Medulla oblongata (tissue), 1 donor: ENCODE data around the gene TRAK1.

ENCODE experiments used
- DNase-seq: peaks from one replicate; pipeline ENCODE4 v3.0.0-alpha.2; 2015; ENCODE audit errors: extremely low spot score

Gene TRAK1

GRCh38 chr3:42068303-42069088, 22.7 kb upstream of the TRAK1 start:
- DNase-seq, result no peak

- no peak for DNase-seq
Measured at GRCh38 chr3:42070089-42070488, 21.1 kb upstream of the TRAK1 start.

DNA sequence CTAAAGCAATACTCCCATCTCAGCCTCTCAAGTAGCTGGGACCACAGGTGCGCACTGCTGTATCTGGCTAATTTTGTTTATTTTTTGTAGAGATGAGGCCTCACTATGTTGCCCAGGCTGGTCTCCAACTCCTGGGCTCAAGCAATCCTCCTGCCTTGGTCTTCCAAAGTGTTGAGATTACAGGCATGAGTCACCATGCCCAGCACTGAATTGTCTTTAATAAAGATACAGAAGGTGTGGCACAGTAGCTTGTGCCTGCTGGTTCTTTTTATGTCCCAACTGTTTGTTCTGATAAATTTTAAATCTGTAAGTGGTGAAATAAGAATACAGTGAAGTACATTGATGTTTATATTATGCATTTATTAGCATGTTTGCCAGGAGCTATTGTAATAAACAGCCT, 20.6 kb upstream of the TRAK1 start:
- DNase-seq, result no peak

DNA sequence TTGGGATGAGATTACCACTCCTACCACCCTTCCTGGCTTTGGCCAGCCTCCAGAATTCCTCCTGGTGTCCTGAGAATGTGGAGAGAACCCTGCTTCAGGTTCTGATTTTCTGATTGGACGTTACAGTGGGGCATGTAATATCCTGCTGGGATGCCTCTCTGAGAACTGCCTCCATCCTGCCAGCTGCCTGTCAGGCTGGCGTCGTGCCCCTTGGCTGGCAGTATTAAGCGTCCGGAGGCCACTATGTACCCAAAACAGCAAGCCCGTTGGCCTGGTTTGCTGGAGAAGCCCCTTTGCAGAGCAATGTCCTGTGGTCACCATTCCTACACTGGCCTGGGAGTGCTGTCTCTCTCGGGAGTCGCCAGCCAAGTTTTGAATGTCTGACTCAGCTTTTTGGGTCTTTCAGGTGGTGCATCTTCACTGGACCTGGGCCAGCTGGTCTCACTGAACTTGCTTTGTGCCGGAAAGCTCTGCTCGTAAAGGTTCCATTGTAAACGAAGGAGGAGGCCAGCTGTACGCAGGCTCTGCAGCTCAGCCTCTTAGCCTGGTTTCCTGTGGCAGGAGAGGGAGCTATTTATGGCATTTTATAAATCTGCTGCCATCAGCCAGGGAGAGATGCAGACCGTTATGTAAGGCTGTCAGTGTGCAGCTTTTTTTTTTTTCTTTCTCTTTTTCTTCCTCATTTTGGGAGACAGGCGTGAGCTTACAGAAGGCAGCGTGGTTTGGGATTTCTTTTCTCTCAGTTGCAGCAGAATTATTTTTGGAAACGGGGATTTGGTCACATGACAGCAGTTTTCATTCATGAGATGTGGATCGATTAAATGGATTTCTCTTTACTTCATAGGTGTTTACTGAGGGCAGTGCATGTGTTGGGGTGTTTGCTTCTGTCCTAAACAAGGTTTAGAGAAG, 19.0 kb upstream of the TRAK1 start:
- peak; percentile 89 for DNase-seq

DNA sequence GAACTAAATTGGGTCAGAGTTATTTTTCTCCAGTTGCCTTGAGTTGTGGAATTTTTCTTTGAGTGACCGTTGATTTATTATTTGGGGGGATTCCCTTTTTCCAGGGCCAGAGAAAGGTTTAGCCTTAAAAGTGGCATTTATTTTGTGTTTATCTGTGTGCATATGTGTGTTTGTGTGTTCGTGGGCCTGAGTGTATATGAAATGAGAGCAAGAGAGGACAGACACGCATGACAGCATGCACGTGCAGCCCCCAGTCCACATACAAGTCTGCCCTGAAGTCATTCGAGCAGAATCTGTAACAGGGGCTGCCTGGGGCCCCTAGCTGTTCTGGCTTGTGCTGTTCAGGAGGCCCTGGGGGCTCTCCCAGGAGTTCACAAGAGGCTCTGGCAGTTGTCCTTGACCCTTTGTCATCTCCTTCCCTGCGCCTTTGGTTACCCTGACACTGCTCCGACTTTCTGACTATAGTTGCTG, 18.3 kb upstream of the TRAK1 start:
- DNase-seq, result no peak

DNA sequence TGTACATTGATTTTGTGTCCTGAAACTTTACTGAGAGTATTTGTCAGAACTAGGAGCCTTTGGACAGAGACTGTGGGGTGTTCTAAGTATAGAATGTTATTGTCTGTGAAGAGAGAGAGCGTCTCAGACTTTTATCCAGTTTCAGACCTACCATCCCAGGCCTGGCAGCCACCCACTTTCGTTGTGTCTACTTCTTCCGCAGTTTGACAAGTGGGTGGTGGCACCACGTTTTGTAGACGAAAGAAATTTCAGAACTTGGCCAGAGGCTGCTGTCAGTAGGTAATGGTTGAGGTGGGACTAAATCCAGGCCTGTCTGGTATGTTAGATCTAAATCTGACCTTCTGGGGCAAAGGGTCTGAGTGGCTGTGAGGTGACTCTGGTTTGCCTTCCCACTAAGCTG, 13.4 kb upstream of the TRAK1 start:
- DNase-seq, result no peak

GRCh38 chr3:42078677-42079076, 12.5 kb upstream of the TRAK1 start:
- DNase-seq, result no peak

- no peak for DNase-seq
Measured at GRCh38 chr3:42079701-42080452, 11.3 kb upstream of the TRAK1 start.

- DNase-seq, result peak; percentile 93
Measured at GRCh38 chr3:42080453-42080872, 10.7 kb upstream of the TRAK1 start.

GRCh38 chr3:42081838-42082473, 9.2 kb upstream of the TRAK1 start:
- no peak for DNase-seq

DNA sequence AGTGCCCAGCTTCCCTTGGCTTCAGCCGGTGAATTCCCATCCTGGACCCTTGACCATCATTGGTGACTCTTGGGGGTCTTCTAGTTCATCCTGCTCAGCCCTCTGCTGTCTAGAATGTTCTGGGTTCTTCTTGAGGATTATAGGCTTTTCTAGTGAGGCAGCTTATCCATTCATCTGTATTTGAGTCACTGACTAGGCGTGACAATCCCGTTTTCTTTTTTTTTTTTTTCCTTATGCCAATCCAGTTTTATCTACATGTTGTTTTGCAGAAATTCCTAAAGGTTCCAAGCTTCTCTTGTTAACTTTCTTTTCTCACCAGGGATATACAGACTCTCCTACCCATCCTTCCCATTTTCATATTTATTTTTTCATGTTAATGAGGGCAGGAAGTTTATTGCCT, 6.6 kb upstream of the TRAK1 start:
- DNase-seq, result no peak

DNA sequence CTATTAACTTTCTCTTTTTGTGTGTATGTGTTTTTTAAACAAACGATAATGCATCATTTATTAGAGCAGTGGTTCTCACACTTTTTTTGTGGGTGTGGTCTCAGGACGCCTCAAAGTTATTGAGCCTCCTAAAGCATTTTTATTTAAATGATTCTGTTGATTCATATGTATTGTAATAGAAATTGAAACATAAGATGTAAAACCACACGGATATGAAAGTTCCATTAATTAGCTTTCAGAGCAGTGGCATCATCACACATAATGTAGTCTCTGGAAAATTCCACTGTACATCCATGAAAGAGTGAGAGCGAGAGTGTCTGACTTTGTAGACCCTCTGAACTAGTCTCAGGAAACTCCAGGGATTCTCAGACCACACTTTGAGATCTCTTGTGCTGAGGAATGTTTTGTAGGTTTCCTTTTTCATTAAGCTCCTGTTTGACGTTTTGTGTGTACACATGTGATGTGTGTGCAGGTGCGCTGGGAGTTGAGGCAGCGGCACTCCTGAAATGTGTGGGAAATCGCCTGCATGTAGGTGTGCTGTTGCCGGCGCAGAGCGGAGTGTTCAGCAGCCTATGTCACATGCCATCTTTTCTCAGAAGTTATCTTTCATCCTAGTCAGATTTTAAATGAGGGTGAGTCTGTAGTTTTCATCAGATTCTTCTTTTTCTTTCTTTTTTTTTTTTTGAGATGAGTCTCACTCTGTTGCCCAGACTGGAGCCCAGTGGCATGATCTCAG, 5.3 kb upstream of the TRAK1 start:
- DNase-seq, result no peak

- DNase-seq, result no peak
Measured at GRCh38 chr3:42088803-42089530, 2.2 kb upstream of the TRAK1 start.

GRCh38 chr3:42092006-42092405, 849 bp downstream of the TRAK1 start:
- DNase-seq, result no peak

DNA sequence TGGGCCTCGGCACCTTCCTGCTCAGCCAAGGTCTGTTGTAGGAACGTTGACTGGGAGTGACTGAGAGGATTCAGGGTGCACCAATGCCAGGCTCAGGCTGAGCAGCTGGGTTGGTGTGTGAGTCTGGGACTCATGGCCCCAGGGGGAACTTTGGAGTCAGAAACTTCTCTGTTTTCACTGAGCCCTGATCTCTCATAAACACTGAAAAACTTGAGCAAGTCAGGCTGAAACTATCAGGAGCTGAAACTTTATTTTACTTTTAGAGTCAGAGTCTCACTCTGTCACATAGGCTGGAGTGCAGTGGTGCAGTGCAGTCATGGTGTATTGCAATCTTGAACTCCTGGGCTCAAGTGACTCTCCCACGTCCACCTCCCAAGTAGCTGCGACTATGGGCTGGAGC, 3.0 kb downstream of the TRAK1 start:
- DNase-seq, result no peak

DNA sequence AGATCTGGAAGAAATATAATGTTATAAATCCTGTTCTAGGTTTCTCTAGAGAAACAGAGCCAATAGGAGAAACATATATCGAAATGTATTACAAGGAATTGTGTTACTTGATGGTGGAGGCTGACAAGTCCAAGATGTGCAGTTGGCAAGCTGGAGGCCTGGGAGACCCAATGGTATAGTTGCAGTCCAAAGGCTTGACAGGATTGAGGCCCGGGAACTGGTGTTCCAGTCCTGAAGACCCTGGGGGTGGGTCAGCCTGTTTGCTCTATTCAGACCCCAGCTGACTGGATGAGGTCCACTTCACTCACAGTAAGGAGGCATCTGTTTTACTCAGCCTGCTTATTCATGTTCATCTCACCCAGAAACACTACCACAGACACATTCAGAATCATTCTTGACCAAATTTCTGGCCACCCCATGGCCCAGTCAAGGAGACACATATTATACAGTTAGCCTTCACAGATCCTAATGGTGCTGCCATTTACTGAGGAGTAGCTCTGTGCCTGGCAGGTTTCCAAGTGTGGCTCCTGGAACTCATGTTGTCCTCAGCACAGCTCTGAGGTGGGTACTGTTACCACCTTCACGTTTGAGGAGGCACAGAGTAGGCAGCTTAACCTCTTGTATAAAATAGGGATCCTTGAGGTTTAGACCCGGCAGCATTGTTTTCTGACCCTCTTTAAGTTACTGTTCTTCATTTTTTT, 3.7 kb downstream of the TRAK1 start:
- no peak for DNase-seq

DNA sequence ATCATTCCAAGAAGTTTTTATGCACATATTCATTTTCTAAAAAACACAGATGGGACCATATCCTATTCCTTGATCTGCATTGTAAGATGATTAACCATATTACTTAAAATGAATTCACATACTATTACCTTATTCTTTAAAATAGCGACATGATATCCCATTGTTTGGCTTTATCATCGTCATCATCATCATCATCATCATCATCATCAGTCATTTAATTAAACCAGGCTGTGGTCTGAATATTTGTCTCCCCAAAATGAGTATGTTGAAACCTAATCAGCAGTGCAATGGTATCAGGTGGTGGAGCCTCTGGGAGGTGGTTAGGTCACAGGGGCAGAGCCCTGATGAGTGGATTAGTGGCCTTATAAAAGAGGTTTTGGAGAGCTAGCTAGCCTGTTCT, 4.4 kb downstream of the TRAK1 start:
- DNase-seq, result no peak

DNA sequence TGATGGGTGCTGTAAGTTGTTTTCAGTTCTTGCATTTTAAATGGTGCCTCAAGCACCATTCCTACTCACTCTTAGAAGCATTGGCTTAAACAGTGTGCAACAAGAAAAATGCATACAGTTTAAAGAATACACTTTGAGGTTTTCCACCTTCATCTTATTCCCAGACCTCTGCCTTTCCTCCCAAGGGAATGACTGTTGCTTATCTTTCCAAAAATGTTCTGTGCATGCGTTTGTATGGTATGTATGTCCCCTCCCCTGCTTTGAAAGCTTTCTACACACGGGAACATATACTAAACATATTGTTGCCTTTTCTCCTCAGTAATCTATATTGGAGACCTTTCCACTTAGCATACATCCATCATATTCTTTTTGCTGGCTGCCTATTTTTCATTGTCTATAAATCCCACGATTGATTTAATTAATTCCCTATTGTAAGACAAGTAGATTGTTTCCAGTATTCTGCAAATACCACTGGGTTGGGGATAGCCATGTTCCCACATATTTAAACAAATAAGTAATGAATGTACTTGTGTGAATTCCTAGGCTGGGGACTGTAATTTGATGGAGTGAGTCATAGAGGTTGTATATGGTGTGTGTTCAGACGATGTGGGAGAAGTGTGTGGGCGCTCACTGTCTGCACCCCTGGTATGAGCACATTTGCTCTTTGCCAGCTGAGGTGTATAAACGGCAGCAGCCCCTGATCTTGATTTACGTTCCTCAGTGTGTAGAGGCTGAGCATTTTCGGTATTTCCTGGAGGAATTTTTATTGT, 5.8 kb downstream of the TRAK1 start:
- DNase-seq, result no peak

DNA sequence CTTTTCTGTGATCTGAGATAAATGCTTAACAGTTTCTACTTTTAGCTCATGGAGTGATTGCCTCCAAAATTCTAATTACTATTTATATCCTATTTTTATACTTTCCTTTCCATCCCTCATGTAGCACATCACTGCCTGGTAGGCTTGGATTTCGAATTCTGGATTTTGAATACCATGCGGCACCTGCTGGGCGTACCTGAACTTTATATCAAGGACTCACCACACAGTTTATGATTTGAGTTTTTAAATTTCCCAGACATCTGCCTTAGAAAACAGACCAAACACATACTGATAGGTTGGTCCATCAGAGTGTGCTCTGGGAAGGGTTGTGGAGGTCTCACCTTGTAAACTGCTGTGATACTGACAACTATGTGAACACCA, 6.4 kb downstream of the TRAK1 start:
- DNase-seq, result no peak
